Testis (tissue), 2 donors: ENCODE measurements around the gene FUCA1.

Experiments used
- POLR2A ChIP-seq: fragments of 450-650 bp; IDR thresholded peaks from one replicate; pipeline ENCODE4 v1.6.1; 2017; ENCODE audit warnings: antibody characterized with exemption, mild to moderate bottlenecking, moderate library complexity
- TF ChIP-seq, protein P1 (sequence below), 3 experiments: fragments of 450-650 bp in 2 of 3; fragments of 200-600 bp in 1 of 3; sonication (generic) in 1 of 3; IDR thresholded peaks; one replicate each; pipeline ENCODE4 v1.5.1; 2016 to 2019; ENCODE audit warnings: antibody characterized with exemption in 3 of 3, mild to moderate bottlenecking in 2 of 3, moderate library complexity in 1 of 3

DNA sequence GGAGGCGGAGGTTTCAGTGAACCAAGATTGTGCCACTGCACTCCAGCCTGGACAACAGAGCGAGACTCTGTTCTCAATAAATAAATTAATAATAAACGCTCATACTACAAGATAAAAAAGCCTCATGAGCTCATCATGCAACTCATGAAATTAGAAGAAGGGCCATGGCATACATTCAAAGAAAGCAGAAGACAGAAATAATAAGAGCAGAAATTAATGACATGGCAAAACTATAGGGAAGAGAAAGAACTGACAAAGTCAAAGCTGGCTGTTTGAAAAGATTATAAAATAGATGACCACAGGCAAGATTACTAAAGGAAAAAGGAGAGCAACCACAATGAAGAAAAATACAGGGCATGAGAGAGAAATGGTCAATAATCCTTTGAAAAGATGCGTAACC is 14.7 kb upstream of the FUCA1 start:
- TF ChIP-seq, protein P1, sequence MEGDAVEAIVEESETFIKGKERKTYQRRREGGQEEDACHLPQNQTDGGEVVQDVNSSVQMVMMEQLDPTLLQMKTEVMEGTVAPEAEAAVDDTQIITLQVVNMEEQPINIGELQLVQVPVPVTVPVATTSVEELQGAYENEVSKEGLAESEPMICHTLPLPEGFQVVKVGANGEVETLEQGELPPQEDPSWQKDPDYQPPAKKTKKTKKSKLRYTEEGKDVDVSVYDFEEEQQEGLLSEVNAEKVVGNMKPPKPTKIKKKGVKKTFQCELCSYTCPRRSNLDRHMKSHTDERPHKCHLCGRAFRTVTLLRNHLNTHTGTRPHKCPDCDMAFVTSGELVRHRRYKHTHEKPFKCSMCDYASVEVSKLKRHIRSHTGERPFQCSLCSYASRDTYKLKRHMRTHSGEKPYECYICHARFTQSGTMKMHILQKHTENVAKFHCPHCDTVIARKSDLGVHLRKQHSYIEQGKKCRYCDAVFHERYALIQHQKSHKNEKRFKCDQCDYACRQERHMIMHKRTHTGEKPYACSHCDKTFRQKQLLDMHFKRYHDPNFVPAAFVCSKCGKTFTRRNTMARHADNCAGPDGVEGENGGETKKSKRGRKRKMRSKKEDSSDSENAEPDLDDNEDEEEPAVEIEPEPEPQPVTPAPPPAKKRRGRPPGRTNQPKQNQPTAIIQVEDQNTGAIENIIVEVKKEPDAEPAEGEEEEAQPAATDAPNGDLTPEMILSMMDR (IDR thresholded peaks at IDR 0.05): no peak
- TF ChIP-seq POLR2A: no peak
